Lung (tissue), 12 donors: ENCODE results near the gene KIFAP3. TPM values are rescaled to one million over a fixed set of nuclear protein-coding genes. Genes with fewer than 3 reads are reported as not detected.

Experiments used
- ATAC-seq: fragments of 200-7000 bp; cut with Tn5 transposase; one replicate; pipeline ENCODE4 v1.9.1; 2020; ENCODE audit warnings: moderate number of reproducible peaks; ENCODE audit not compliant: insufficient read depth, low FRiP score
- DNase-seq, 3 donors: peaks; one replicate each; pipeline ENCODE4 v3.0.0-alpha.2; 2013 to 2017
- H3K27ac ChIP-seq, 2 donors: one replicate each; pipeline ENCODE4 v1.5.1; 2013; ENCODE audit warnings: mild to moderate bottlenecking in 2 of 2, moderate library complexity in 2 of 2, control low read depth in 1 of 2, inconsistent platforms in 1 of 2, low read depth in 1 of 2, low read length in 1 of 2
- H3K27me3 ChIP-seq, 3 donors: one replicate each; pipeline ENCODE4 v1.5.1; 2013; ENCODE audit warnings: low read length in 2 of 3; ENCODE audit not compliant: control insufficient read depth in 3 of 3, insufficient read depth in 3 of 3
- H3K36me3 ChIP-seq, 4 donors: one replicate each; pipeline ENCODE4 v1.5.1; 2013; ENCODE audit warnings: low read length in 4 of 4, mild to moderate bottlenecking in 1 of 4, moderate library complexity in 1 of 4; ENCODE audit not compliant: control insufficient read depth in 4 of 4, insufficient read depth in 4 of 4
- H3K4me1 ChIP-seq, 5 donors: one replicate each; pipeline ENCODE4 v1.5.1; 2013; ENCODE audit warnings: low read length in 5 of 5, mild to moderate bottlenecking in 2 of 5, moderate library complexity in 1 of 5; ENCODE audit not compliant: control insufficient read depth in 5 of 5, insufficient read depth in 5 of 5
- H3K4me3 ChIP-seq: one replicate; pipeline ENCODE4 v1.5.1; 2013; ENCODE audit warnings: mild to moderate bottlenecking, control low read depth, moderate library complexity
- H3K9ac ChIP-seq, 2 donors: one replicate each; pipeline ENCODE4 v1.5.1; 2013; ENCODE audit warnings: low read length in 2 of 2, control low read depth in 1 of 2; ENCODE audit not compliant: insufficient read depth in 1 of 2
- H3K9me3 ChIP-seq, 4 donors: one replicate each; pipeline ENCODE4 v1.5.1; 2013; ENCODE audit warnings: low read length in 3 of 4, mild to moderate bottlenecking in 1 of 4, moderate library complexity in 1 of 4; ENCODE audit not compliant: control insufficient read depth in 4 of 4, insufficient read depth in 3 of 4
- WGBS, 2 donors: extraction: QIAGEN DNeasy Blood & Tissue Kit; methylation state at CpG; one replicate each; pipeline ENCODE4 v1.1.7; 2013; 5-methylcytosine and 5-hydroxymethylcytosine counted together
- polyA plus RNA-seq, 2 donors: library from polyadenylated mRNA; stranded (reverse); fragments of 200-250 nt; gene quantifications; one replicate each; pipeline ENCODE4 v1.2.1, GENCODE V29; 2013
- total RNA-seq, 2 donors: library from RNA; depleted of rRNA in 1 of 2; stranded (reverse); fragments of >200 nt in 1 of 2; gene quantifications; one replicate each; pipeline ENCODE4 v1.2.1, GENCODE V29; 2014 to 2021
- TF ChIP-seq, protein P1 (sequence below): IDR thresholded peaks from 2 replicates; pipeline ENCODE4 v1.5.1; 2012; ENCODE audit warnings: mild to moderate bottlenecking; ENCODE audit errors: control extremely low read depth, extremely low read depth
- donor health status: control.
- donor health status: control.
- donor health status: Bipolar disorder and iron deficiency.
- donor health status: healthy.
- donor health status: DM: yes; HTN: yes; CAD: no.

KIFAP3 gene
- total and polyA plus RNA-seq, 4 donors = 11.5 to 48.4 (median 17.3) TPM

- WGBS, 2 donors = 85 to 89% methylated on average over 4 of the region's 4 CpGs
- H3K9me3 ChIP-seq = no peaks in the 10 kb centered on the region
- H3K4me1 ChIP-seq = peaks cover 0 to 18% (median 6%) of the 10 kb centered on the region in 5 donors
- TF ChIP-seq, protein P1, sequence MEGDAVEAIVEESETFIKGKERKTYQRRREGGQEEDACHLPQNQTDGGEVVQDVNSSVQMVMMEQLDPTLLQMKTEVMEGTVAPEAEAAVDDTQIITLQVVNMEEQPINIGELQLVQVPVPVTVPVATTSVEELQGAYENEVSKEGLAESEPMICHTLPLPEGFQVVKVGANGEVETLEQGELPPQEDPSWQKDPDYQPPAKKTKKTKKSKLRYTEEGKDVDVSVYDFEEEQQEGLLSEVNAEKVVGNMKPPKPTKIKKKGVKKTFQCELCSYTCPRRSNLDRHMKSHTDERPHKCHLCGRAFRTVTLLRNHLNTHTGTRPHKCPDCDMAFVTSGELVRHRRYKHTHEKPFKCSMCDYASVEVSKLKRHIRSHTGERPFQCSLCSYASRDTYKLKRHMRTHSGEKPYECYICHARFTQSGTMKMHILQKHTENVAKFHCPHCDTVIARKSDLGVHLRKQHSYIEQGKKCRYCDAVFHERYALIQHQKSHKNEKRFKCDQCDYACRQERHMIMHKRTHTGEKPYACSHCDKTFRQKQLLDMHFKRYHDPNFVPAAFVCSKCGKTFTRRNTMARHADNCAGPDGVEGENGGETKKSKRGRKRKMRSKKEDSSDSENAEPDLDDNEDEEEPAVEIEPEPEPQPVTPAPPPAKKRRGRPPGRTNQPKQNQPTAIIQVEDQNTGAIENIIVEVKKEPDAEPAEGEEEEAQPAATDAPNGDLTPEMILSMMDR = no peak
- peaks cover 0 to 4% (median 1%) of the 10 kb centered on the region in 4 donors for H3K36me3 ChIP-seq
- no peak overlapping the region for H3K27ac ChIP-seq
- ATAC-seq (no peak), DNase-seq (no peak)
- H3K4me3 ChIP-seq = no peak overlapping the region
- H3K27me3 ChIP-seq = no peaks in the 10 kb centered on the region
- H3K9ac ChIP-seq = no peak overlapping the region
Observed at GRCh38 chr1:169945181-169945580, 129.3 kb downstream of the KIFAP3 start.

DNA sequence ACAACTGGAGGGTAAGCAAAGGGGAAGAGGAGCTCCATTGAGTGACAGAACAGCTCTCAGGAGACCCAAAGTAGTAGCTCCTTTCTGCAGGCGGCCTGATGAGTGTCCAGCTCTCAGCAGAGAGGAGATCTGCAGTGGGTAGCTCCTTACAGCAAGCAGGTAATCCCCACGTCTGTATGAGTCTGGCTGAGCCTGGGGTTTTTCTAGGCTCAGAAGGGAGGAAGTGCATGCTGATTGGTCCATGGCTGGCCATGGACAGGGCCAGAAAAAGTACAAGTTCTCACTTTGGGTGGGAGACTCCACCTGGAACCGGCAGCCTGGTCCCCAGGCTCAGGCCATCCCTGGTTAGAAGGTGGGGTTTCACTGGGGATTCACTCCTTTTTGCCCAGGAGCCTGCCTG is 129.9 kb downstream of the KIFAP3 start:
- Histone ChIP-seq H3K4me3 (no peak overlapping the region), H3K4me1 (peaks cover 0 to 18% (median 6%) of the 10 kb centered on the region in 5 donors), H3K27ac (no peak overlapping the region), H3K9me3 (no peaks in the 10 kb centered on the region), H3K27me3 (no peaks in the 10 kb centered on the region), H3K36me3 (peaks cover 0 to 4% (median 1%) of the 10 kb centered on the region in 4 donors), H3K9ac (no peak overlapping the region)
- WGBS, 2 donors = 92 to 94% methylated on average over 3 of the region's 3 CpGs
- DNase-seq (no peak), ATAC-seq (no peak)
- TF ChIP-seq, protein P1 = no peak

DNA sequence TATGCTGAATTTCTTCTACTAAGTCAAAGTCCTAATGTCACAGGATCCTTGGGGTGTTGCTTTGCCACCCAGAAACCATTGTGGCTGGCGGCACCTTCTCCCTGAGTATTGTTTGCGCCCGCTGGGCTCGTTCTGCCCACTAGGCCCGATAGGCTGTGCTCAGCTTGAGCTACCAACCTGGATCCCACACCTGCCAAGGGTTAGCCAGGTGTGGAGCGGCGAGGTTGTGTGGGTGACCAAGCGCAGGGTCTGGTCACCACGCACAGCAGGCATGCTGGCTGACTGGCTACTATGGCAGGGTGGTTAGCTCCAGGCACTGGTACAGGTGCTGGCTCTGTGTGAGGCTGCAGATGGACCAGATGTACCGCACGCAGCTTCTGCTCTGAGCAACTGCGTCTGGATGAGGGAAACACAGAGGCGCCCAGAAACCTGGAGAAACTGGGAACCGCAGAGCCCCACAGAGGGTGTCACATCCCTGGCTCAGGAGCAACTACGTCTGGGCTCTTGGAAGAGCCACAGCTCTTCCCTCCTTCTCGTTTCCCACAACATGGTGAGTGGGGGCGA is 130.4 kb downstream of the KIFAP3 start:
- no peak overlapping the region for H3K4me3 ChIP-seq
- no peak overlapping the region for H3K27ac ChIP-seq
- DNase-seq (no peak), ATAC-seq (no peak)
- H3K9me3 ChIP-seq = no peaks in the 10 kb centered on the region
- H3K9ac ChIP-seq = no peak overlapping the region
- TF ChIP-seq, protein P1 = no peak
- H3K36me3 ChIP-seq = peaks cover 0 to 4% (median 1%) of the 10 kb centered on the region in 4 donors
- 90% methylated on average over 17 of the region's 17 CpGs for WGBS, 2 donors
- H3K27me3 ChIP-seq = no peaks in the 10 kb centered on the region
- H3K4me1 ChIP-seq = peaks cover 0 to 18% (median 6%) of the 10 kb centered on the region in 5 donors
